ENCODE results near the gene RAPGEF4. TPM values are rescaled to one million over a fixed set of nuclear protein-coding genes. Genes with fewer than 3 reads are reported as not detected.

RAPGEF4 gene
- total and polyA plus RNA-seq, 9 of the 15 experiments (the other 6 are each of a cell fraction or from before 2014, with no cell fraction given) = 0.04 to 0.33 (median 0.13) TPM; not detected in 6

GRCh38 chr2:172864182-172864581, 128.5 kb downstream of the RAPGEF4 start (continued):
- TF ChIP-seq, protein P1, sequence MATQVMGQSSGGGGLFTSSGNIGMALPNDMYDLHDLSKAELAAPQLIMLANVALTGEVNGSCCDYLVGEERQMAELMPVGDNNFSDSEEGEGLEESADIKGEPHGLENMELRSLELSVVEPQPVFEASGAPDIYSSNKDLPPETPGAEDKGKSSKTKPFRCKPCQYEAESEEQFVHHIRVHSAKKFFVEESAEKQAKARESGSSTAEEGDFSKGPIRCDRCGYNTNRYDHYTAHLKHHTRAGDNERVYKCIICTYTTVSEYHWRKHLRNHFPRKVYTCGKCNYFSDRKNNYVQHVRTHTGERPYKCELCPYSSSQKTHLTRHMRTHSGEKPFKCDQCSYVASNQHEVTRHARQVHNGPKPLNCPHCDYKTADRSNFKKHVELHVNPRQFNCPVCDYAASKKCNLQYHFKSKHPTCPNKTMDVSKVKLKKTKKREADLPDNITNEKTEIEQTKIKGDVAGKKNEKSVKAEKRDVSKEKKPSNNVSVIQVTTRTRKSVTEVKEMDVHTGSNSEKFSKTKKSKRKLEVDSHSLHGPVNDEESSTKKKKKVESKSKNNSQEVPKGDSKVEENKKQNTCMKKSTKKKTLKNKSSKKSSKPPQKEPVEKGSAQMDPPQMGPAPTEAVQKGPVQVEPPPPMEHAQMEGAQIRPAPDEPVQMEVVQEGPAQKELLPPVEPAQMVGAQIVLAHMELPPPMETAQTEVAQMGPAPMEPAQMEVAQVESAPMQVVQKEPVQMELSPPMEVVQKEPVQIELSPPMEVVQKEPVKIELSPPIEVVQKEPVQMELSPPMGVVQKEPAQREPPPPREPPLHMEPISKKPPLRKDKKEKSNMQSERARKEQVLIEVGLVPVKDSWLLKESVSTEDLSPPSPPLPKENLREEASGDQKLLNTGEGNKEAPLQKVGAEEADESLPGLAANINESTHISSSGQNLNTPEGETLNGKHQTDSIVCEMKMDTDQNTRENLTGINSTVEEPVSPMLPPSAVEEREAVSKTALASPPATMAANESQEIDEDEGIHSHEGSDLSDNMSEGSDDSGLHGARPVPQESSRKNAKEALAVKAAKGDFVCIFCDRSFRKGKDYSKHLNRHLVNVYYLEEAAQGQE (IDR thresholded peaks at IDR 0.05; ENCODE audit: borderline replicate concordance) = peak; percentile 80
- TF ChIP-seq, protein P1 (CRISPR knock-in tag; IDR thresholded peaks at IDR 0.05; ENCODE audit: low read depth) = no peak
- TF ChIP-seq YY1 (IDR thresholded peaks at IDR 0.05; ENCODE audit: borderline replicate concordance in 1 of 3, control insufficient read depth in 1 of 3, extremely low read depth in 1 of 3, insufficient read depth in 3 of 3, insufficient read length in 1 of 3, insufficient replicate concordance in 2 of 3, low read depth in 1 of 3, low read length in 2 of 3) (peak in 1 of 3 experiments; percentile 35), CBX1 (IDR thresholded peaks at IDR 0.05; ENCODE audit: low read depth) (no peak), ARID2 (IDR thresholded peaks at IDR 0.05) (0 out of 2 replicates have a peak, but pooled peaks have one; percentile 34)
- TF ChIP-seq, protein P2, sequence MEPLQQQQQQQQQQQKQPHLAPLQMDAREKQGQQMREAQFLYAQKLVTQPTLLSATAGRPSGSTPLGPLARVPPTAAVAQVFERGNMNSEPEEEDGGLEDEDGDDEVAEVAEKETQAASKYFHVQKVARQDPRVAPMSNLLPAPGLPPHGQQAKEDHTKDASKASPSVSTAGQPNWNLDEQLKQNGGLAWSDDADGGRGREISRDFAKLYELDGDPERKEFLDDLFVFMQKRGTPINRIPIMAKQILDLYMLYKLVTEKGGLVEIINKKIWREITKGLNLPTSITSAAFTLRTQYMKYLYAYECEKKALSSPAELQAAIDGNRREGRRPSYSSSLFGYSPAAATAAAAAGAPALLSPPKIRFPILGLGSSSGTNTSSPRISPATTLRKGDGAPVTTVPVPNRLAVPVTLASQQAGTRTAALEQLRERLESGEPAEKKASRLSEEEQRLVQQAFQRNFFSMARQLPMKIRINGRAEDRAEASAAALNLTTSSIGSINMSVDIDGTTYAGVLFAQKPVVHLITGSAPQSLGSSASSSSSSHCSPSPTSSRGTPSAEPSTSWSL (CRISPR knock-in tag; IDR thresholded peaks at IDR 0.05; ENCODE audit: borderline replicate concordance) = no peak

Data from K562 (cell line).